WTC11 (cell line): ENCODE results near the gene PLSCR5. TPM values are rescaled to one million over a fixed set of nuclear protein-coding genes. Genes with fewer than 3 reads are reported as not detected.

Source experiments
- ATAC-seq: fragments of 200-7000 bp; cut with Tn5 transposase; 2 replicates; pipeline ENCODE4 v1.10.0; 2021; ENCODE audit warnings: mild to moderate bottlenecking, moderate library complexity
- CTCF ChIA-PET: fragments of 300-600 bp; sonication (Branson Sonifier 250); formaldehyde crosslinking; loops from one replicate; lab custom pipeline; 2021; ENCODE audit warnings: antibody characterized with exemption; lab: Charles Lee
- POLR2A ChIA-PET: fragments of 350-600 bp; sonication (Branson Sonifier 250); formaldehyde crosslinking; loops from one replicate; lab custom pipeline; 2021; ENCODE audit warnings: antibody characterized with exemption; lab: Charles Lee
- DNase-seq: peaks from one replicate; pipeline ENCODE4 v3.0.0; 2021; ENCODE audit warnings: low spot score
- H3K27ac Mint-ChIP-seq: 2 replicates; pipeline ENCODE4 v1.8.0; 2021; ENCODE audit warnings: mixed read lengths
- H3K27me3 Mint-ChIP-seq: 2 replicates; pipeline ENCODE4 v1.8.0; 2021; ENCODE audit warnings: low read depth, mild to moderate bottlenecking, moderate library complexity, mixed read lengths
- H3K36me3 Mint-ChIP-seq: 2 replicates; pipeline ENCODE4 v1.8.0; 2021; ENCODE audit warnings: mixed read lengths
- H3K4me1 Mint-ChIP-seq: 2 replicates; pipeline ENCODE4 v1.8.0; 2022; ENCODE audit warnings: mixed read lengths
- H3K4me3 Mint-ChIP-seq: 2 replicates; pipeline ENCODE4 v1.8.0; 2021; ENCODE audit warnings: mild to moderate bottlenecking, moderate library complexity, mixed read lengths
- H3K9me3 Mint-ChIP-seq: 2 replicates; pipeline ENCODE4 v1.8.0; 2021; ENCODE audit warnings: mixed read lengths
- CREM ChIP-seq: sonication (generic); formaldehyde crosslinking; IDR thresholded peaks from 2 replicates; pipeline ENCODE4 v1.8.1; 2022; ENCODE audit warnings: mild to moderate bottlenecking, missing genetic modification reagents, moderate library complexity
- GABPB1 ChIP-seq: sonication (generic); formaldehyde crosslinking; IDR thresholded peaks from 2 replicates; pipeline ENCODE4 v1.8.1; 2023; ENCODE audit warnings: mild to moderate bottlenecking, missing genetic modification reagents
- PRRX2 ChIP-seq: fragments of 250-450 bp; sonication (Bioruptor Pico); IDR thresholded peaks from 2 replicates; pipeline ENCODE4 v1.8.0; 2021; ENCODE audit warnings: mild to moderate bottlenecking
- RELA ChIP-seq: sonication (generic); formaldehyde crosslinking; IDR thresholded peaks from 2 replicates; pipeline ENCODE4 v1.8.1; 2022; ENCODE audit warnings: missing genetic modification reagents, mild to moderate bottlenecking, borderline replicate concordance
- RORB ChIP-seq: fragments of 250-450 bp; sonication (Bioruptor Pico); IDR thresholded peaks from 2 replicates; pipeline ENCODE4 v1.9.0; 2021; ENCODE audit warnings: mild to moderate bottlenecking
- SOX15 ChIP-seq: fragments of 250-450 bp; sonication (Bioruptor Pico); IDR thresholded peaks from 2 replicates; pipeline ENCODE4 v1.9.0; 2021; ENCODE audit warnings: mild to moderate bottlenecking
- ZNF219 ChIP-seq: sonication (generic); formaldehyde crosslinking; IDR thresholded peaks from 2 replicates; pipeline ENCODE4 v1.8.0; 2023; ENCODE audit warnings: missing genetic modification reagents, mild to moderate bottlenecking, borderline replicate concordance
- total RNA-seq: library from RNA; stranded (reverse); gene quantifications from 3 replicates; pipeline ENCODE4 v1.2.3, GENCODE V29; 2021
- TF ChIP-seq, protein P1 (sequence below): sonication (generic); formaldehyde crosslinking; IDR thresholded peaks from 2 replicates; pipeline ENCODE4 v1.8.0; 2022; ENCODE audit warnings: mild to moderate bottlenecking, missing genetic modification reagents
- TF ChIP-seq, protein P2 (sequence below): fragments of 200-600 bp; IDR thresholded peaks from 2 replicates; pipeline ENCODE4 v1.8.0; 2022; ENCODE audit warnings: antibody characterized with exemption
- TF ChIP-seq, protein P3 (sequence below): sonication (generic); formaldehyde crosslinking; IDR thresholded peaks from 2 replicates; pipeline ENCODE4 v1.8.1; 2022; ENCODE audit warnings: low read depth, missing genetic modification reagents, borderline replicate concordance
- TF ChIP-seq, protein P4 (sequence below): sonication (generic); formaldehyde crosslinking; IDR thresholded peaks from 2 replicates; pipeline ENCODE4 v1.8.0; 2022; ENCODE audit warnings: missing genetic modification reagents
- TF ChIP-seq, protein P5 (sequence below): sonication (generic); formaldehyde crosslinking; IDR thresholded peaks from 2 replicates; pipeline ENCODE4 v1.8.0; 2023; ENCODE audit warnings: missing genetic modification reagents
- TF ChIP-seq, protein P6 (sequence below): sonication (generic); formaldehyde crosslinking; IDR thresholded peaks from 2 replicates; pipeline ENCODE4 v1.8.1; 2022; ENCODE audit warnings: low read depth, mild to moderate bottlenecking, moderate library complexity, missing genetic modification reagents, borderline replicate concordance
- TF ChIP-seq, protein P7 (sequence below): sonication (generic); formaldehyde crosslinking; IDR thresholded peaks from 2 replicates; pipeline ENCODE4 v1.8.1; 2023; ENCODE audit warnings: mild to moderate bottlenecking, missing genetic modification reagents
- TF ChIP-seq, protein P8 (sequence below): sonication (generic); formaldehyde crosslinking; IDR thresholded peaks from 2 replicates; pipeline ENCODE4 v1.8.1; 2022; ENCODE audit warnings: mild to moderate bottlenecking, moderate library complexity, missing genetic modification reagents
- TF ChIP-seq, protein P9 (sequence below): sonication (generic); formaldehyde crosslinking; IDR thresholded peaks from 2 replicates; pipeline ENCODE4 v1.8.0; 2022; ENCODE audit warnings: mild to moderate bottlenecking, missing genetic modification reagents

The PLSCR5 gene
- total RNA-seq, 1 experiment from 2014 or later = not detected

DNA sequence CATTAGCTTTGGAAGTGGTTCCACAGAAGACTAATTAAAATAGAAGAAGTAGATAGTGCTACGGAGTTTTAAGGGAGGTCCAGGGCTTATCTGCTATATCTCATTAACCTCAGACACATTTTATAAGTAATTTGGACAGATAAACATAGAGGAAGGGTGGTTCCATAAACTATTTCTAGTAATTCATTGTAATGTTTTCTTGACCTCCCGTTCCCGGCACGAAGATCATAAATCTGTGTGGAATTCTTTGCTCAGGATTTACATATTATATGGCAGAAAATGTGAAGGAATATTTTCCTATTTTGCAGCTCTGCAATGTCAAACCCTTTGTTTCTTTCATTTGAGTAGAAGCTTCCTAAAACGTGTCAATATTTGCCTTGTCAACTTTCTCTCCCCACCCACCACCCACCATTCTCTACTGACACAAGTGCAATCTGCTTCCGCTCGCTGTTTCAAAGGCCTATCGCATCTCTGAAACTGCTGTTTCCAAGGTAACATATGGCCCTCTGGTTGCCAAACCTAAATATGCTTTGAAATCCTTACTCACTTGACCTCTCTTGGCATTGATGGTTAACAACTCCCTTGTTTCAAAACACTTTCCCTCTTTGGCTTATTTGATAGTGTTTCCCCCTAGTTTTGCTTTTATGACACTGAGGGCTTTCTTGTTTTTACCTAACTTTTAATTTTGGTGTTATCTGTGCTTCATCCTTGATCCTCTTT lies 21.4 kb upstream of the PLSCR5 start:
- ChIA-PET CTCF (no interaction called here), POLR2A (no interaction called here)
- H3K4me1 Mint-ChIP-seq = no peaks in the 10 kb centered on the region
- TF ChIP-seq RELA (CRISPR knock-in tag) = no peak
- TF ChIP-seq GABPB1 (CRISPR knock-in tag) = peak; percentile 80
- DNase-seq (no peak), ATAC-seq (no peak)
- H3K36me3 Mint-ChIP-seq = no peaks in the 10 kb centered on the region
- no peak overlapping the region for H3K27ac Mint-ChIP-seq
- H3K27me3 Mint-ChIP-seq = no peaks in the 10 kb centered on the region
- no peak overlapping the region for H3K4me3 Mint-ChIP-seq
- H3K9me3 Mint-ChIP-seq = no peaks in the 10 kb centered on the region

DNA sequence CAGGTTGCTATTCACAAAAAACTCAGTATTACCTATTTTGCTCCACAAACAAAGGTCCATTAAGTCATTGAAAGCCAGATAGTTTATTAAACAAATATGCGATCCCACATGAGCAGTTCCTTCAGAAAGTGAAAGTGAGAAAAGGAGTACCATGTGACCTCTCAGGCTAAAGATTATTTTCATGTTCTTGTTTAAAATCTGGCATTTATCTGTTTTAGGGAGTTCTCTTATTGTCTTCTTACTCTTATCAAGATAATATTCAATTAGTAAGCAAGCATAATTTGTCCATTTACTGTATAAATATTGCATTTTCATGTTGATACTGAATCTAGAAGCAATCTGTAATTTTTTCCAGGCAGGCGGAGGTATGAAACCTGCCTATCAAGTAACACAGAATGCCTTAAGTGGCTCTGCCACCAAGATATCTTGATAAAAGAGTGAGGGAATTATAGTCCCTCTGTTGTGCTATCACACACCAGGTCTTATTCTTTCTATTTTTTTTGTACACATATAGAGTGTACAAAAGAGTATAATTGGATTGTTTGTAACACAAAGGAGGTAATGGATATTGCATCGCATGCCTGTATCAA lies 20.1 kb upstream of the PLSCR5 start:
- CTCF ChIA-PET = no interaction called here
- Mint-ChIP-seq H3K27ac (no peak overlapping the region), H3K9me3 (no peaks in the 10 kb centered on the region), H3K27me3 (no peaks in the 10 kb centered on the region), H3K36me3 (no peaks in the 10 kb centered on the region), H3K4me1 (no peaks in the 10 kb centered on the region), H3K4me3 (no peak overlapping the region)
- DNase-seq = no peak
- POLR2A ChIA-PET = no interaction called here
- ATAC-seq = no peak
- TF ChIP-seq, protein P1, sequence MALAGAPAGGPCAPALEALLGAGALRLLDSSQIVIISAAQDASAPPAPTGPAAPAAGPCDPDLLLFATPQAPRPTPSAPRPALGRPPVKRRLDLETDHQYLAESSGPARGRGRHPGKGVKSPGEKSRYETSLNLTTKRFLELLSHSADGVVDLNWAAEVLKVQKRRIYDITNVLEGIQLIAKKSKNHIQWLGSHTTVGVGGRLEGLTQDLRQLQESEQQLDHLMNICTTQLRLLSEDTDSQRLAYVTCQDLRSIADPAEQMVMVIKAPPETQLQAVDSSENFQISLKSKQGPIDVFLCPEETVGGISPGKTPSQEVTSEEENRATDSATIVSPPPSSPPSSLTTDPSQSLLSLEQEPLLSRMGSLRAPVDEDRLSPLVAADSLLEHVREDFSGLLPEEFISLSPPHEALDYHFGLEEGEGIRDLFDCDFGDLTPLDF (CRISPR knock-in tag) = no peak
- TF ChIP-seq, protein P2, sequence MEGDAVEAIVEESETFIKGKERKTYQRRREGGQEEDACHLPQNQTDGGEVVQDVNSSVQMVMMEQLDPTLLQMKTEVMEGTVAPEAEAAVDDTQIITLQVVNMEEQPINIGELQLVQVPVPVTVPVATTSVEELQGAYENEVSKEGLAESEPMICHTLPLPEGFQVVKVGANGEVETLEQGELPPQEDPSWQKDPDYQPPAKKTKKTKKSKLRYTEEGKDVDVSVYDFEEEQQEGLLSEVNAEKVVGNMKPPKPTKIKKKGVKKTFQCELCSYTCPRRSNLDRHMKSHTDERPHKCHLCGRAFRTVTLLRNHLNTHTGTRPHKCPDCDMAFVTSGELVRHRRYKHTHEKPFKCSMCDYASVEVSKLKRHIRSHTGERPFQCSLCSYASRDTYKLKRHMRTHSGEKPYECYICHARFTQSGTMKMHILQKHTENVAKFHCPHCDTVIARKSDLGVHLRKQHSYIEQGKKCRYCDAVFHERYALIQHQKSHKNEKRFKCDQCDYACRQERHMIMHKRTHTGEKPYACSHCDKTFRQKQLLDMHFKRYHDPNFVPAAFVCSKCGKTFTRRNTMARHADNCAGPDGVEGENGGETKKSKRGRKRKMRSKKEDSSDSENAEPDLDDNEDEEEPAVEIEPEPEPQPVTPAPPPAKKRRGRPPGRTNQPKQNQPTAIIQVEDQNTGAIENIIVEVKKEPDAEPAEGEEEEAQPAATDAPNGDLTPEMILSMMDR = no peak
- TF ChIP-seq, protein P3, sequence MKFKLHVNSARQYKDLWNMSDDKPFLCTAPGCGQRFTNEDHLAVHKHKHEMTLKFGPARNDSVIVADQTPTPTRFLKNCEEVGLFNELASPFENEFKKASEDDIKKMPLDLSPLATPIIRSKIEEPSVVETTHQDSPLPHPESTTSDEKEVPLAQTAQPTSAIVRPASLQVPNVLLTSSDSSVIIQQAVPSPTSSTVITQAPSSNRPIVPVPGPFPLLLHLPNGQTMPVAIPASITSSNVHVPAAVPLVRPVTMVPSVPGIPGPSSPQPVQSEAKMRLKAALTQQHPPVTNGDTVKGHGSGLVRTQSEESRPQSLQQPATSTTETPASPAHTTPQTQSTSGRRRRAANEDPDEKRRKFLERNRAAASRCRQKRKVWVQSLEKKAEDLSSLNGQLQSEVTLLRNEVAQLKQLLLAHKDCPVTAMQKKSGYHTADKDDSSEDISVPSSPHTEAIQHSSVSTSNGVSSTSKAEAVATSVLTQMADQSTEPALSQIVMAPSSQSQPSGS (CRISPR knock-in tag) = no peak
- TF ChIP-seq RELA (CRISPR knock-in tag) = no peak
- TF ChIP-seq, protein P4, sequence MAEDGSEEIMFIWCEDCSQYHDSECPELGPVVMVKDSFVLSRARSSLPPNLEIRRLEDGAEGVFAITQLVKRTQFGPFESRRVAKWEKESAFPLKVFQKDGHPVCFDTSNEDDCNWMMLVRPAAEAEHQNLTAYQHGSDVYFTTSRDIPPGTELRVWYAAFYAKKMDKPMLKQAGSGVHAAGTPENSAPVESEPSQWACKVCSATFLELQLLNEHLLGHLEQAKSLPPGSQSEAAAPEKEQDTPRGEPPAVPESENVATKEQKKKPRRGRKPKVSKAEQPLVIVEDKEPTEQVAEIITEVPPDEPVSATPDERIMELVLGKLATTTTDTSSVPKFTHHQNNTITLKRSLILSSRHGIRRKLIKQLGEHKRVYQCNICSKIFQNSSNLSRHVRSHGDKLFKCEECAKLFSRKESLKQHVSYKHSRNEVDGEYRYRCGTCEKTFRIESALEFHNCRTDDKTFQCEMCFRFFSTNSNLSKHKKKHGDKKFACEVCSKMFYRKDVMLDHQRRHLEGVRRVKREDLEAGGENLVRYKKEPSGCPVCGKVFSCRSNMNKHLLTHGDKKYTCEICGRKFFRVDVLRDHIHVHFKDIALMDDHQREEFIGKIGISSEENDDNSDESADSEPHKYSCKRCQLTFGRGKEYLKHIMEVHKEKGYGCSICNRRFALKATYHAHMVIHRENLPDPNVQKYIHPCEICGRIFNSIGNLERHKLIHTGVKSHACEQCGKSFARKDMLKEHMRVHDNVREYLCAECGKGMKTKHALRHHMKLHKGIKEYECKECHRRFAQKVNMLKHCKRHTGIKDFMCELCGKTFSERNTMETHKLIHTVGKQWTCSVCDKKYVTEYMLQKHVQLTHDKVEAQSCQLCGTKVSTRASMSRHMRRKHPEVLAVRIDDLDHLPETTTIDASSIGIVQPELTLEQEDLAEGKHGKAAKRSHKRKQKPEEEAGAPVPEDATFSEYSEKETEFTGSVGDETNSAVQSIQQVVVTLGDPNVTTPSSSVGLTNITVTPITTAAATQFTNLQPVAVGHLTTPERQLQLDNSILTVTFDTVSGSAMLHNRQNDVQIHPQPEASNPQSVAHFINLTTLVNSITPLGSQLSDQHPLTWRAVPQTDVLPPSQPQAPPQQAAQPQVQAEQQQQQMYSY = no peak
- TF ChIP-seq ZNF219 (CRISPR knock-in tag) = no peak
- TF ChIP-seq, protein P5, sequence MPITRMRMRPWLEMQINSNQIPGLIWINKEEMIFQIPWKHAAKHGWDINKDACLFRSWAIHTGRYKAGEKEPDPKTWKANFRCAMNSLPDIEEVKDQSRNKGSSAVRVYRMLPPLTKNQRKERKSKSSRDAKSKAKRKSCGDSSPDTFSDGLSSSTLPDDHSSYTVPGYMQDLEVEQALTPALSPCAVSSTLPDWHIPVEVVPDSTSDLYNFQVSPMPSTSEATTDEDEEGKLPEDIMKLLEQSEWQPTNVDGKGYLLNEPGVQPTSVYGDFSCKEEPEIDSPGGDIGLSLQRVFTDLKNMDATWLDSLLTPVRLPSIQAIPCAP (CRISPR knock-in tag) = no peak
- TF ChIP-seq, protein P6, sequence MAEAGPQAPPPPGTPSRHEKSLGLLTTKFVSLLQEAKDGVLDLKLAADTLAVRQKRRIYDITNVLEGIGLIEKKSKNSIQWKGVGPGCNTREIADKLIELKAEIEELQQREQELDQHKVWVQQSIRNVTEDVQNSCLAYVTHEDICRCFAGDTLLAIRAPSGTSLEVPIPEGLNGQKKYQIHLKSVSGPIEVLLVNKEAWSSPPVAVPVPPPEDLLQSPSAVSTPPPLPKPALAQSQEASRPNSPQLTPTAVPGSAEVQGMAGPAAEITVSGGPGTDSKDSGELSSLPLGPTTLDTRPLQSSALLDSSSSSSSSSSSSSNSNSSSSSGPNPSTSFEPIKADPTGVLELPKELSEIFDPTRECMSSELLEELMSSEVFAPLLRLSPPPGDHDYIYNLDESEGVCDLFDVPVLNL = no peak
- TF ChIP-seq RORB (CRISPR knock-in tag) = no peak
- TF ChIP-seq, protein P7, sequence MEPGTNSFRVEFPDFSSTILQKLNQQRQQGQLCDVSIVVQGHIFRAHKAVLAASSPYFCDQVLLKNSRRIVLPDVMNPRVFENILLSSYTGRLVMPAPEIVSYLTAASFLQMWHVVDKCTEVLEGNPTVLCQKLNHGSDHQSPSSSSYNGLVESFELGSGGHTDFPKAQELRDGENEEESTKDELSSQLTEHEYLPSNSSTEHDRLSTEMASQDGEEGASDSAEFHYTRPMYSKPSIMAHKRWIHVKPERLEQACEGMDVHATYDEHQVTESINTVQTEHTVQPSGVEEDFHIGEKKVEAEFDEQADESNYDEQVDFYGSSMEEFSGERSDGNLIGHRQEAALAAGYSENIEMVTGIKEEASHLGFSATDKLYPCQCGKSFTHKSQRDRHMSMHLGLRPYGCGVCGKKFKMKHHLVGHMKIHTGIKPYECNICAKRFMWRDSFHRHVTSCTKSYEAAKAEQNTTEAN (CRISPR knock-in tag) = no peak
- no peak for TF ChIP-seq GABPB1 (CRISPR knock-in tag)
- TF ChIP-seq CREM (CRISPR knock-in tag) = no peak
- TF ChIP-seq SOX15 (CRISPR knock-in tag) = no peak
- TF ChIP-seq, protein P8, sequence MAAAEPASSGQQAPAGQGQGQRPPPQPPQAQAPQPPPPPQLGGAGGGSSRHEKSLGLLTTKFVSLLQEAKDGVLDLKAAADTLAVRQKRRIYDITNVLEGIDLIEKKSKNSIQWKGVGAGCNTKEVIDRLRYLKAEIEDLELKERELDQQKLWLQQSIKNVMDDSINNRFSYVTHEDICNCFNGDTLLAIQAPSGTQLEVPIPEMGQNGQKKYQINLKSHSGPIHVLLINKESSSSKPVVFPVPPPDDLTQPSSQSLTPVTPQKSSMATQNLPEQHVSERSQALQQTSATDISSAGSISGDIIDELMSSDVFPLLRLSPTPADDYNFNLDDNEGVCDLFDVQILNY = no peak
- TF ChIP-seq, protein P9, sequence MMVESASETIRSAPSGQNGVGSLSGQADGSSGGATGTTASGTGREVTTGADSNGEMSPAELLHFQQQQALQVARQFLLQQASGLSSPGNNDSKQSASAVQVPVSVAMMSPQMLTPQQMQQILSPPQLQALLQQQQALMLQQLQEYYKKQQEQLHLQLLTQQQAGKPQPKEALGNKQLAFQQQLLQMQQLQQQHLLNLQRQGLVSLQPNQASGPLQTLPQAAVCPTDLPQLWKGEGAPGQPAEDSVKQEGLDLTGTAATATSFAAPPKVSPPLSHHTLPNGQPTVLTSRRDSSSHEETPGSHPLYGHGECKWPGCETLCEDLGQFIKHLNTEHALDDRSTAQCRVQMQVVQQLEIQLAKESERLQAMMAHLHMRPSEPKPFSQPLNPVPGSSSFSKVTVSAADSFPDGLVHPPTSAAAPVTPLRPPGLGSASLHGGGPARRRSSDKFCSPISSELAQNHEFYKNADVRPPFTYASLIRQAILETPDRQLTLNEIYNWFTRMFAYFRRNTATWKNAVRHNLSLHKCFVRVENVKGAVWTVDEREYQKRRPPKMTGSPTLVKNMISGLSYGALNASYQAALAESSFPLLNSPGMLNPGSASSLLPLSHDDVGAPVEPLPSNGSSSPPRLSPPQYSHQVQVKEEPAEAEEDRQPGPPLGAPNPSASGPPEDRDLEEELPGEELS (CRISPR knock-in tag) = no peak
- no peak for TF ChIP-seq PRRX2 (CRISPR knock-in tag)
